ENCODE data around the gene KRT8.

The KRT8 gene

DNA sequence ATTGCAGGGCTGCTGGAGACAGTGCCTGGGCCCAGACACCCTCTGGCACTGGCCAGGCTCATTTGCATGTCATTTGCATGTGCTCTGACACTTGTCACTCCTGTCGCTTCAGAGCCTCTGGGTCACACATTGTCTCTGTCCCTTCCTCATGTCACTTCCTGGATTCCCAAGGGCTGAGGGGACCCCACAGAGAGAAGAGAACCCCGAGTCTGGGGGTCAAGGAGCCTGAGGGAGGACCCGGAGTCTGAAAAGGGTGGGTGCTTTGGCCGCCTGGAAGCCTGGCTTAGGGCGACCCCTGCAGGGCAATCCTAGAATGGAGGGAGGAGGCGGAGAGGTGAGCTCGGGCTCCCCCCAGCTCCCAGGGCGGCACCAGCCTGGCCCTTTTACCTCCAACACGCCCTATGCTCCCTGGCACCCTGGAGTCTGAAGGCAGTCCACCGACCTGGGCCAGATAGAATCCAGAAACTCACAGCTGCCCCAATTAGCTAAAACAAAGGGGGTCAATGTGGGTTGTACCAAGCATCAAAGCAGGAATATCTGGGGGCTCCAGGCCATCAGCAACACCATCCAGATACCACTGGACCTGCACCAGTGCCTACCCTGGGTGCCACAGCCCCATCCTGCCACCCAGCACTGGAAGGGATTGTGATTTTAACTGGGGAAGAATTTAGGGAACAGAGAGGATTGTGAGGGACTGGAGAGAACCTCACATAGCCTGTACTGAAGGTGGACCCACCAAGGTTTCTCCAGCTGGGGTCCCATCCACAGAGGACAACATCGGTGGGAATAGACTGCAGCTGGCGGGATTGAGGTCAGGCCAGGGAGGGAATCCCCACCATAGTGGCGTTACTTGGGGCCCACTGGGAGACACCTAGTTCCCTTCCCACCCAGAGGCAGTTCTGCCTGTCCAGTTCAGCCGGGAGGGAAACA, 34.2 kb downstream of the KRT8 start:
- in situ Hi-C loops (cut with HindIII; ENCODE audit: low sequenced_read_pairs) = no loop called here
- TF ChIP-seq, protein P1, sequence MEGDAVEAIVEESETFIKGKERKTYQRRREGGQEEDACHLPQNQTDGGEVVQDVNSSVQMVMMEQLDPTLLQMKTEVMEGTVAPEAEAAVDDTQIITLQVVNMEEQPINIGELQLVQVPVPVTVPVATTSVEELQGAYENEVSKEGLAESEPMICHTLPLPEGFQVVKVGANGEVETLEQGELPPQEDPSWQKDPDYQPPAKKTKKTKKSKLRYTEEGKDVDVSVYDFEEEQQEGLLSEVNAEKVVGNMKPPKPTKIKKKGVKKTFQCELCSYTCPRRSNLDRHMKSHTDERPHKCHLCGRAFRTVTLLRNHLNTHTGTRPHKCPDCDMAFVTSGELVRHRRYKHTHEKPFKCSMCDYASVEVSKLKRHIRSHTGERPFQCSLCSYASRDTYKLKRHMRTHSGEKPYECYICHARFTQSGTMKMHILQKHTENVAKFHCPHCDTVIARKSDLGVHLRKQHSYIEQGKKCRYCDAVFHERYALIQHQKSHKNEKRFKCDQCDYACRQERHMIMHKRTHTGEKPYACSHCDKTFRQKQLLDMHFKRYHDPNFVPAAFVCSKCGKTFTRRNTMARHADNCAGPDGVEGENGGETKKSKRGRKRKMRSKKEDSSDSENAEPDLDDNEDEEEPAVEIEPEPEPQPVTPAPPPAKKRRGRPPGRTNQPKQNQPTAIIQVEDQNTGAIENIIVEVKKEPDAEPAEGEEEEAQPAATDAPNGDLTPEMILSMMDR (IDR thresholded peaks at IDR 0.05; ENCODE audit: low read depth, low read length, missing control alignments) = peak; percentile 74
- H3K4me3 ChIP-seq (ENCODE audit: low read depth, low read length) = no peak overlapping the region
- DNase-seq (ENCODE audit: low read depth) = no peak

GRCh38 chr12:52867642-52868041, 37.2 kb downstream of the KRT8 start:
- no peak for DNase-seq (ENCODE audit: low read depth)

GRCh38 chr12:52867152-52867551, 37.7 kb downstream of the KRT8 start:
- H3K4me3 ChIP-seq (ENCODE audit: low read depth, low read length) = no peak overlapping the region
- no peak for DNase-seq (ENCODE audit: low read depth)
- in situ Hi-C loops (cut with HindIII; ENCODE audit: low sequenced_read_pairs) = no loop called here
- TF ChIP-seq, protein P1 (IDR thresholded peaks at IDR 0.05; ENCODE audit: low read depth, low read length, missing control alignments) = no peak

More at GRCh38 chr12:52867642-52868041, 37.2 kb downstream of the KRT8 start:
- TF ChIP-seq, protein P1 (IDR thresholded peaks at IDR 0.05; ENCODE audit: low read depth, low read length, missing control alignments) = no peak
- H3K4me3 ChIP-seq (ENCODE audit: low read depth, low read length) = no peak overlapping the region
- in situ Hi-C loops (cut with HindIII; ENCODE audit: low sequenced_read_pairs) = no loop called here

GRCh38 chr12:52865090-52865944, 39.6 kb downstream of the KRT8 start:
- TF ChIP-seq, protein P1 (IDR thresholded peaks at IDR 0.05; ENCODE audit: low read depth, low read length, missing control alignments) = peak; percentile 91
- H3K4me3 ChIP-seq (ENCODE audit: low read depth, low read length) = no peak overlapping the region
- DNase-seq (ENCODE audit: low read depth) = peak; percentile 49
- in situ Hi-C loops (cut with HindIII; ENCODE audit: low sequenced_read_pairs) = no loop called here

- TF ChIP-seq, protein P1 (IDR thresholded peaks at IDR 0.05; ENCODE audit: low read depth, low read length, missing control alignments) = no peak
- DNase-seq (ENCODE audit: low read depth) = no peak
- H3K4me3 ChIP-seq (ENCODE audit: low read depth, low read length) = no peak overlapping the region
- in situ Hi-C loops (cut with HindIII; ENCODE audit: low sequenced_read_pairs) = no loop called here
Measured at GRCh38 chr12:52862023-52862422, 42.9 kb downstream of the KRT8 start.

DNA sequence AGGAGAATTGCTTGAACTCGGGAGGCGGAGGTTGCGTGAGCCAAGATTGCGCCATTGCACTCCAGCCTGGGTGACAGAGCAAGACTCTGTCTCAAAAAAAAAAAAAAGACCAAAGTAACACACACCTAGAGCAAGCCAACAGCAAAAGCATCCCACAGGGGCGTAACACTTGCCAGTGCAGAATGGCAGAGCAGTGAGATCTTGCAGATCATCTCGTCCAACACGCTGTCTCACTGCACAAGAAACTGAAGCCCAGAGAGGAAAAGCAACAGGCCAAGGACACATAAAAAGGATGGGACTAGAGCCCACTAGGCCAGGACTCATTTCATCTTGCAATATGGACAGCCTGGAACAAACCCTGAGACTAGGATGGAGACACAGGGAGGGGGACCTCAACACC, 43.4 kb downstream of the KRT8 start:
- DNase-seq (ENCODE audit: low read depth) = no peak
- TF ChIP-seq, protein P1 (IDR thresholded peaks at IDR 0.05; ENCODE audit: low read depth, low read length, missing control alignments) = no peak
- in situ Hi-C loops (cut with HindIII; ENCODE audit: low sequenced_read_pairs) = no loop called here
- H3K4me3 ChIP-seq (ENCODE audit: low read depth, low read length) = no peak overlapping the region
